ENCODE data around the gene DIS3L2. TPM values are rescaled to one million over a fixed set of nuclear protein-coding genes. Genes with fewer than 3 reads are reported as not detected.
"Not testable (repeated sequence)": the region's sequence is repeated elsewhere in the genome, so short reads cannot be mapped to it uniquely, and the experiment has no call there.

Gene DIS3L2
- total RNA-seq, 1 donor from 2014 or later: 32.2 TPM

DNA sequence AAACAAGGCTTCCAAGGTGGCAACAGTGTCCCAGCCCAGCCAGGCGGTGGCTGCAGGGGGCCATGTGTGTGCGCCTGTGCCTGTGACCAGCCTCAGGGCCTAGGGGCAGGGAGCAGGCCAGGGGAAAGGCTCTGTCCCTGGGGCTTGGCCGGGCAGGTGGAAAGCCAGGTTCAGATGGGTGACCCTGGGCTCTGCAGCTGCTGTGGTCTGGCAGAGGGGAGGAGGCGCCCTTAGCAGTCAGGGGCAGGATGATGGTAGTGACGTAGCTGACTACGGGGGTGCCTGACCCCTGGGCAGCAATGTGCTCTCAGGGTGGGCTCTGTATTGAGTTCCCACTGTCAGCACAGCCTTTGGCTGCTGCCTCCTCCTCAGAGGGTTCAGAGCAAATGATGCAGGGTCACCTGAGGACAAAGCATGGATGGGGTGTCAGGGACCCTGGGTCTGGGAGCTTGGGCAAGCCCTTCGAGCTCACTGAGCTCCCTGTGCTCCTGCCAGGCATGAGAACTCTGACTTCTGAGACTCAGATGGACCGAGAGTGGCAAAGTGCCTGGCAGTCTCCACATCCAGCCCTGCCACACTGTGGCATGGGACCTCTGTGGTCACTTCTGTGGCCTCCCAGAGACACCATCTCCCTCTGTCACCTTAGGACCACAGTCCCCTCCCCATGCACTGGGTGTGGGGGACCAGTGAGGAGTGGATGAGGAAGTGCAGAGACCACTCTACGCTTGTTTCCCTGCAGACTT lies 360.5 kb downstream of the DIS3L2 start:
- TF ChIP-seq, protein P1, sequence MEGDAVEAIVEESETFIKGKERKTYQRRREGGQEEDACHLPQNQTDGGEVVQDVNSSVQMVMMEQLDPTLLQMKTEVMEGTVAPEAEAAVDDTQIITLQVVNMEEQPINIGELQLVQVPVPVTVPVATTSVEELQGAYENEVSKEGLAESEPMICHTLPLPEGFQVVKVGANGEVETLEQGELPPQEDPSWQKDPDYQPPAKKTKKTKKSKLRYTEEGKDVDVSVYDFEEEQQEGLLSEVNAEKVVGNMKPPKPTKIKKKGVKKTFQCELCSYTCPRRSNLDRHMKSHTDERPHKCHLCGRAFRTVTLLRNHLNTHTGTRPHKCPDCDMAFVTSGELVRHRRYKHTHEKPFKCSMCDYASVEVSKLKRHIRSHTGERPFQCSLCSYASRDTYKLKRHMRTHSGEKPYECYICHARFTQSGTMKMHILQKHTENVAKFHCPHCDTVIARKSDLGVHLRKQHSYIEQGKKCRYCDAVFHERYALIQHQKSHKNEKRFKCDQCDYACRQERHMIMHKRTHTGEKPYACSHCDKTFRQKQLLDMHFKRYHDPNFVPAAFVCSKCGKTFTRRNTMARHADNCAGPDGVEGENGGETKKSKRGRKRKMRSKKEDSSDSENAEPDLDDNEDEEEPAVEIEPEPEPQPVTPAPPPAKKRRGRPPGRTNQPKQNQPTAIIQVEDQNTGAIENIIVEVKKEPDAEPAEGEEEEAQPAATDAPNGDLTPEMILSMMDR (IDR thresholded peaks at IDR 0.05): no peak
- no peak for TF ChIP-seq POLR2A (IDR thresholded peaks at IDR 0.05)
- no peak for TF ChIP-seq POLR2AphosphoS5 (IDR thresholded peaks at IDR 0.05; ENCODE audit: insufficient read depth in 1 of 2, low read depth in 1 of 2)
- Histone ChIP-seq H3K27ac (no peak overlapping the region), H3K9me3 (no peaks in the 10 kb centered on the region), H3K4me3 (no peak overlapping the region), H3K27me3 (no peaks in the 10 kb centered on the region), H3K36me3 (no peaks in the 10 kb centered on the region), H3K4me1 (peaks cover 18% of the 10 kb centered on the region)
- no peak for DNase-seq (ENCODE audit: extremely low spot score in 2 of 2)
- intact Hi-C loops (cut with DNase I): no loop called here

DNA sequence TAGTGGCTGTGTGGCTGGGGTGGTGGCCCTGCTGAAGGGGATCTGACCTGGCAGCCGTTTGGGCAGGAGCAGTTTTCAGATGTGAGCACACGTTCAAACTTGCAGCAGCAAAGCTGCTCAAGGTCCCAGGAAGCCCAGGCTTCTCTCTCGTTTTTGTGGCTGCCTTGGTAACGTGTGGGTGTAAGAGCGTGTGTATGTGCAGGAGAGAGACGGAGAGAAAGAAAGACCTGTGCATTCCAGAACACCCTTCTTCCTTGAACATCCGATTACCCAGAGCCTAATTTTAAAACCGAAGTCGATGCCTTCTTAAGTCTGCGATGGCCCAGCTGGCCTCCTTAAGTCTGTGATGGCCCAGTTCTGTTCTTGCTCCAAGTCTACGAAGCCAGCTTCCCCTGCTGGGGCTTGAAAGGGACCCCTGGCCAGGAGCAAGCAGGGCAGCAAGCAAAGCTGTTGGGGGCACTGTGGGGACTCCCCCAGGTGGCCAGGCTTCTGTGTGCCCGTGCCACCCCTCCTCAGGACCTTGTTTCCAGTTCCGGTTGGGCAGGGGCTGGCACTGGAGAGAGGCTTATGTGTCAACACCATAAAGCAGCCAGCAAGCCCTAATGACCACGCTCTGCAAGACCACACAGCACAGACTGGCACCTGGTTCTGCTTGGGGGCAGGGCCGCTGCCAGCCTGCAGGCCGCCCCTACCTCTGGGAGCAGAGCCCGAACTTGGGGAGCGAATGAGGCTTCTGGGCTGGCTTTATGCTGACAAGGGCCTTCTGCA lies 361.2 kb downstream of the DIS3L2 start:
- TF ChIP-seq, protein P1 (IDR thresholded peaks at IDR 0.05): no peak
- TF ChIP-seq POLR2AphosphoS5 (IDR thresholded peaks at IDR 0.05; ENCODE audit: insufficient read depth in 1 of 2, low read depth in 1 of 2) (no peak), POLR2A (IDR thresholded peaks at IDR 0.05) (no peak)
- Histone ChIP-seq H3K4me1 (peaks cover 18% of the 10 kb centered on the region), H3K27me3 (no peaks in the 10 kb centered on the region), H3K9me3 (no peaks in the 10 kb centered on the region), H3K4me3 (no peak overlapping the region), H3K36me3 (no peaks in the 10 kb centered on the region), H3K27ac (no peak overlapping the region)
- no peak for DNase-seq (ENCODE audit: extremely low spot score in 2 of 2)
- intact Hi-C loops (cut with DNase I): no loop called here

DNA sequence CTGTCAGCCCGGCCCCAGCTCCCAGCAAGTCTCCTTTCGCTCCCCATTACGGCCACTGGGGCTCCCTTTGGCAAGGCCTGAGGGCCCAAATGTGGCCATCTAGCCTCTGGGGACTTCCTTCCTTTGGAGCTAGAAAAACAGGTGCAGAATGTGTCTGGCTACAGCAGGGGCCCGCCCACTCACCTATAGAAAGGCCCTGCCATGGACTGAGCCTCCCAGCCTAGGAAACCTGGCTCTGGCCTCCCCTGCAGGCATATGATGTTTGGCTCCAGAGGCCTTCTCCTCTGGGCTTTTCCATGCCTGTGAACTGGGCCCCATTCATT lies 361.8 kb downstream of the DIS3L2 start:
- intact Hi-C loops (cut with DNase I): no loop called here
- no peak overlapping the region for H3K4me3 ChIP-seq
- H3K9me3 ChIP-seq: no peaks in the 10 kb centered on the region
- H3K36me3 ChIP-seq: no peaks in the 10 kb centered on the region
- TF ChIP-seq, protein P1 (IDR thresholded peaks at IDR 0.05): no peak
- no peak for TF ChIP-seq POLR2AphosphoS5 (IDR thresholded peaks at IDR 0.05; ENCODE audit: insufficient read depth in 1 of 2, low read depth in 1 of 2)
- TF ChIP-seq POLR2A (IDR thresholded peaks at IDR 0.05): no peak
- H3K27me3 ChIP-seq: no peaks in the 10 kb centered on the region
- no peak overlapping the region for H3K27ac ChIP-seq
- peaks cover 18% of the 10 kb centered on the region for H3K4me1 ChIP-seq
- no peak for DNase-seq (ENCODE audit: extremely low spot score in 2 of 2)

DNA sequence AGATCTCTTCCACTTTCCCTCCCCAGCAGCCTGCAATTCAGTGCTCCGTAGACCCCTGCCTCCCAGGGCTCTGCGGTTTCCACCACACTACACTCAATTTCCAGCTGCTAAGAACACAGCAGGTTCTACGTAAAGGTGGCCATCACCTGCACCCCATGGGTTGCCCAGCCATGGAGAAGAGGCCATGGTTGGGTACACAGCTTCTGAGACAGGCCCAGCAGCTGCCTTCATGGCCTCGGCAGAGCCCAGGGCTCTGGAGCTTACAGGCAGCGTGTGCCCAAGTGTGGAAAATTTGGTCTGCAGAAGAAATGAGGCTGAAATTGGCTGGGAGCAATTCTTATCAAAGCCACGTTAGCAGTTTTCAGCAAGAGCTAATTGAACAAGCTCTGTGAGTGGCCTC lies 362.5 kb downstream of the DIS3L2 start:
- H3K27ac ChIP-seq; intact Hi-C loops (cut with DNase I); H3K27me3 ChIP-seq; H3K9me3 ChIP-seq; H3K4me3 ChIP-seq; H3K36me3 ChIP-seq; DNase-seq (ENCODE audit: extremely low spot score in 2 of 2): not testable (repeated sequence)
- peaks cover 18% of the 10 kb centered on the region for H3K4me1 ChIP-seq

DNA sequence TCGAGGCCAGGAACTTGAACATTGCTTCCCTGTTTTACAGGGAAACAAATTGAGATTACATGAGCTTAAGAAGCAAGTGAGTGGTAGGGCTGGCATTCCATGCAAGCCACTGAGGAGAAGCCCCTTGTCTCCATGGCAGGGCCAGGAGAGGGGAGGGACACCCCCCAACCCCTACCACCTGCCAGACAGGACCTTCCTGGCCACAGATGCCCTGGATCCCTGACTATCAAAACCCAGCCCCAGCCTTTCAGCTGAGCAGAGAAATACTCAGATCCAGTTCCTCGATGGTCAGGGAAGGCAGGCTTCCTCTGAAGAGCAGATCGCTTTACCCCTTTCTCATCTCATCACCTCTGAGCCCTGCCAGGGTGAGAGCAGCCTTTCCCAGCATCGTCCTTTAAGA lies 363.3 kb downstream of the DIS3L2 start:
- H3K4me1 ChIP-seq: peaks cover 18% of the 10 kb centered on the region
- H3K4me3 ChIP-seq: no peak overlapping the region
- no peaks in the 10 kb centered on the region for H3K9me3 ChIP-seq
- no peaks in the 10 kb centered on the region for H3K27me3 ChIP-seq
- no peak overlapping the region for H3K27ac ChIP-seq
- DNase-seq (ENCODE audit: extremely low spot score in 2 of 2): no peak
- H3K36me3 ChIP-seq: no peaks in the 10 kb centered on the region
- TF ChIP-seq POLR2A (IDR thresholded peaks at IDR 0.05): no peak
- TF ChIP-seq, protein P1 (IDR thresholded peaks at IDR 0.05): no peak
- TF ChIP-seq POLR2AphosphoS5 (IDR thresholded peaks at IDR 0.05; ENCODE audit: insufficient read depth in 1 of 2, low read depth in 1 of 2): no peak
- intact Hi-C loops (cut with DNase I): loop anchor here (5.0 kb wide), 1 partner anchor 402 kb away; no protein-coding TSS in a partner anchor
